WTC11 (cell line): ENCODE results near the gene PRMT9. TPM values are rescaled to one million over a fixed set of nuclear protein-coding genes. Genes with fewer than 3 reads are reported as not detected.

ENCODE experiments used
- ATAC-seq: fragments of 200-7000 bp; cut with Tn5 transposase; 2 replicates; pipeline ENCODE4 v1.10.0; 2021; ENCODE audit warnings: mild to moderate bottlenecking, moderate library complexity
- CTCF ChIA-PET: fragments of 300-600 bp; sonication (Branson Sonifier 250); formaldehyde crosslinking; loops from one replicate; lab custom pipeline; 2021; ENCODE audit warnings: antibody characterized with exemption; lab: Charles Lee
- POLR2A ChIA-PET: fragments of 350-600 bp; sonication (Branson Sonifier 250); formaldehyde crosslinking; loops from one replicate; lab custom pipeline; 2021; ENCODE audit warnings: antibody characterized with exemption; lab: Charles Lee
- DNase-seq: peaks from one replicate; pipeline ENCODE4 v3.0.0; 2021; ENCODE audit warnings: low spot score
- H3K27ac Mint-ChIP-seq: 2 replicates; pipeline ENCODE4 v1.8.0; 2021; ENCODE audit warnings: mixed read lengths
- H3K27me3 Mint-ChIP-seq: 2 replicates; pipeline ENCODE4 v1.8.0; 2021; ENCODE audit warnings: low read depth, mild to moderate bottlenecking, moderate library complexity, mixed read lengths
- H3K36me3 Mint-ChIP-seq: 2 replicates; pipeline ENCODE4 v1.8.0; 2021; ENCODE audit warnings: mixed read lengths
- H3K4me1 Mint-ChIP-seq: 2 replicates; pipeline ENCODE4 v1.8.0; 2022; ENCODE audit warnings: mixed read lengths
- H3K4me3 Mint-ChIP-seq: 2 replicates; pipeline ENCODE4 v1.8.0; 2021; ENCODE audit warnings: mild to moderate bottlenecking, moderate library complexity, mixed read lengths
- H3K9me3 Mint-ChIP-seq: 2 replicates; pipeline ENCODE4 v1.8.0; 2021; ENCODE audit warnings: mixed read lengths
- E2F5 ChIP-seq: sonication (generic); formaldehyde crosslinking; IDR thresholded peaks from 2 replicates; pipeline ENCODE4 v1.8.1; 2022; ENCODE audit warnings: mild to moderate bottlenecking, moderate library complexity, missing genetic modification reagents
- ELF4 ChIP-seq: sonication (generic); formaldehyde crosslinking; IDR thresholded peaks from 2 replicates; pipeline ENCODE4 v1.8.1; 2022; ENCODE audit warnings: low read depth, mild to moderate bottlenecking, moderate library complexity, missing genetic modification reagents
- ERG ChIP-seq: fragments of 250-450 bp; sonication (Bioruptor Pico); IDR thresholded peaks from 2 replicates; pipeline ENCODE4 v1.8.0; 2021; ENCODE audit warnings: mild to moderate bottlenecking
- ETV6 ChIP-seq: sonication (generic); formaldehyde crosslinking; IDR thresholded peaks from 2 replicates; pipeline ENCODE4 v1.8.1; 2022; ENCODE audit warnings: mild to moderate bottlenecking, missing genetic modification reagents
- FOXP4 ChIP-seq: sonication (generic); formaldehyde crosslinking; IDR thresholded peaks from 2 replicates; pipeline ENCODE4 v1.8.0; 2022; ENCODE audit warnings: mild to moderate bottlenecking, missing genetic modification reagents
- GRHL2 ChIP-seq: fragments of 250-450 bp; sonication (Bioruptor Pico); IDR thresholded peaks from 2 replicates; pipeline ENCODE4 v1.8.0; 2022; ENCODE audit warnings: mild to moderate bottlenecking, moderate library complexity; ENCODE audit not compliant: insufficient replicate concordance, severe bottlenecking
- HMGA2 ChIP-seq: fragments of 250-450 bp; sonication (Bioruptor Pico); IDR thresholded peaks from 2 replicates; pipeline ENCODE4 v1.4.0; 2021; ENCODE audit warnings: mild to moderate bottlenecking, moderate library complexity
- HMGXB4 ChIP-seq: sonication (generic); formaldehyde crosslinking; IDR thresholded peaks from 2 replicates; pipeline ENCODE4 v1.8.1; 2023; ENCODE audit warnings: mild to moderate bottlenecking, moderate library complexity, missing genetic modification reagents
- IRF1 ChIP-seq: sonication (generic); formaldehyde crosslinking; IDR thresholded peaks from 2 replicates; pipeline ENCODE4 v1.8.0; 2023; ENCODE audit warnings: missing genetic modification reagents
- KAT7 ChIP-seq: sonication (generic); formaldehyde crosslinking; IDR thresholded peaks from 2 replicates; pipeline ENCODE4 v1.8.1; 2023; ENCODE audit warnings: missing genetic modification reagents, mild to moderate bottlenecking, borderline replicate concordance
- STAT6 ChIP-seq: sonication (generic); formaldehyde crosslinking; conservative IDR thresholded peaks from 2 replicates; pipeline ENCODE4 v1.8.1; 2023; ENCODE audit warnings: mild to moderate bottlenecking, low read depth, missing genetic modification reagents, moderate library complexity
- USF2 ChIP-seq: sonication (generic); formaldehyde crosslinking; IDR thresholded peaks from 2 replicates; pipeline ENCODE4 v1.8.1; 2023; ENCODE audit warnings: mild to moderate bottlenecking, missing genetic modification reagents, moderate library complexity
- ZNF423 ChIP-seq: fragments of 250-450 bp; sonication (Bioruptor Pico); IDR thresholded peaks from 2 replicates; pipeline ENCODE4 v2.1.2; 2022; ENCODE audit warnings: mild to moderate bottlenecking, moderate library complexity
- total RNA-seq: library from RNA; stranded (reverse); gene quantifications from 3 replicates; pipeline ENCODE4 v1.2.3, GENCODE V29; 2021

PRMT9 gene
- total RNA-seq, 1 experiment from 2014 or later, result 11.4 TPM

- TF ChIP-seq USF2 (peak; percentile 60), KAT7 (CRISPR knock-in tag) (no peak), FOXP4 (CRISPR knock-in tag) (0 out of 2 replicates have a peak, but pooled peaks have one; percentile 56), IRF1 (peak; percentile 51; the same call in 1 of the 2 replicates), E2F5 (CRISPR knock-in tag) (no peak; the same call in 1 of the 2 replicates), ETV6 (peak; percentile 86; the same call in 1 of the 2 replicates), ZNF423 (CRISPR knock-in tag) (no peak), ERG (CRISPR knock-in tag) (no peak), HMGA2 (CRISPR knock-in tag) (no peak)
These were observed 66.7 kb downstream of the PRMT9 start, which contains the start of gene TMEM184C (continued) for GRCh38 chr4:147617173-147617840.

- H3K4me3 Mint-ChIP-seq, result peak overlapping the region; percentile 97
- TF ChIP-seq HMGXB4 (CRISPR knock-in tag) (0 out of 2 replicates have a peak, but pooled peaks have one; percentile 32), STAT6 (CRISPR knock-in tag) (no peak), ELF4 (CRISPR knock-in tag) (no peak), GRHL2 (CRISPR knock-in tag) (no peak)
- TF ChIP-seq, all 79 proteins: peak for 1
- CTCF ChIA-PET, result interaction anchor here (1.0 to 3.2 kb wide), 13 partner anchors 11 to 607 kb away, joined by 3 to 40 read pairs (median 6); partner anchors contain the start of genes ARHGAP10 and PRMT9
- H3K9me3 Mint-ChIP-seq, result no peaks in the 10 kb centered on the region
- peaks cover 8% of the 10 kb centered on the region for H3K36me3 Mint-ChIP-seq
- POLR2A ChIA-PET, result interaction anchor here (0.8 to 1.5 kb wide), 12 partner anchors 9 to 250 kb away, joined by 3 to 17 read pairs (median 4); partner anchors contain the start of genes EDNRA and PRMT9
- no peak for DNase-seq
- peaks cover 20% of the 10 kb centered on the region for H3K4me1 Mint-ChIP-seq
- peak overlapping the region; percentile 98 for H3K27ac Mint-ChIP-seq
- peak; percentile 23 for ATAC-seq
- no peaks in the 10 kb centered on the region; the same call in 1 of the 2 replicates for H3K27me3 Mint-ChIP-seq
These were observed 67.2 kb downstream of the PRMT9 start for GRCh38 chr4:147616849-147617172.
